ENCODE data around the gene CHN1. TPM values are rescaled to one million over a fixed set of nuclear protein-coding genes. Genes with fewer than 3 reads are reported as not detected.
A peak's percentile ranks its signal among the peaks of the same experiment; 100 is the strongest.

CHN1 gene
- total RNA-seq, 2 experiments from 2014 or later, result 0.68 to 1.5 TPM

GRCh38 chr2:174984561-174984960 is 20.6 kb downstream of the CHN1 start:
- H3K36me3 Mint-ChIP-seq (ENCODE audit: low read depth), result no peaks in the 10 kb centered on the region
- H3K27ac Mint-ChIP-seq, result no peak overlapping the region
- POLR2A ChIA-PET, result no interaction called here
- CTCF ChIA-PET, result interaction anchor here (0.7 to 3.7 kb wide), 6 partner anchors 234 to 288 kb away, joined by 3 to 24 read pairs (median 8); no protein-coding TSS in a partner anchor
- H3K27me3 Mint-ChIP-seq, result peaks cover 3% of the 10 kb centered on the region
- H3K4me1 Mint-ChIP-seq, result no peaks in the 10 kb centered on the region
- DNase-seq, result no peak
- no peaks in the 10 kb centered on the region for H3K9me3 Mint-ChIP-seq
- no peak overlapping the region for H3K4me3 Mint-ChIP-seq

- CTCF ChIA-PET, result interaction anchor here (0.9 to 1.0 kb wide), 2 partner anchors 20 to 282 kb away, joined by 3 to 4 read pairs; no protein-coding TSS in a partner anchor
- DNase-seq, result no peak
- H3K4me1 Mint-ChIP-seq, result no peaks in the 10 kb centered on the region
- no peaks in the 10 kb centered on the region for H3K36me3 Mint-ChIP-seq (ENCODE audit: low read depth)
- no peak overlapping the region for H3K4me3 Mint-ChIP-seq
- H3K9me3 Mint-ChIP-seq, result no peaks in the 10 kb centered on the region
- H3K27me3 Mint-ChIP-seq, result peaks cover 13% of the 10 kb centered on the region
- POLR2A ChIA-PET, result no interaction called here
- no peak overlapping the region for H3K27ac Mint-ChIP-seq
Measured at GRCh38 chr2:174981331-174981730, 23.9 kb downstream of the CHN1 start.

GRCh38 chr2:174979996-174980395 is 25.2 kb downstream of the CHN1 start:
- no peak overlapping the region for H3K4me3 Mint-ChIP-seq
- CTCF ChIA-PET, result no interaction called here
- H3K36me3 Mint-ChIP-seq (ENCODE audit: low read depth), result no peaks in the 10 kb centered on the region
- no peak overlapping the region for H3K27ac Mint-ChIP-seq
- H3K9me3 Mint-ChIP-seq, result no peaks in the 10 kb centered on the region
- no peaks in the 10 kb centered on the region for H3K4me1 Mint-ChIP-seq
- POLR2A ChIA-PET, result no interaction called here
- DNase-seq, result no peak
- H3K27me3 Mint-ChIP-seq, result peaks cover 12% of the 10 kb centered on the region

- ChIA-PET POLR2A (no interaction called here), CTCF (no interaction called here)
- no peak for DNase-seq
- Mint-ChIP-seq H3K27ac (no peak overlapping the region), H3K36me3 (ENCODE audit: low read depth) (no peaks in the 10 kb centered on the region), H3K9me3 (no peaks in the 10 kb centered on the region), H3K4me3 (no peak overlapping the region), H3K4me1 (no peaks in the 10 kb centered on the region), H3K27me3 (peaks cover 11% of the 10 kb centered on the region)
Measured at GRCh38 chr2:174977364-174977763, 27.8 kb downstream of the CHN1 start.

- Mint-ChIP-seq H3K27ac (no peak overlapping the region), H3K4me1 (no peaks in the 10 kb centered on the region), H3K36me3 (ENCODE audit: low read depth) (no peaks in the 10 kb centered on the region), H3K9me3 (no peaks in the 10 kb centered on the region), H3K27me3 (peaks cover 13% of the 10 kb centered on the region), H3K4me3 (no peak overlapping the region)
- no peak for DNase-seq
- ChIA-PET CTCF (interaction anchor here (0.9 kb wide), 1 partner anchor 15 kb away, joined by 3 read pairs; no protein-coding TSS in a partner anchor), POLR2A (no interaction called here)
Measured at GRCh38 chr2:174974131-174974530, 31.1 kb downstream of the CHN1 start.

GRCh38 chr2:174972924-174973323 is 32.3 kb downstream of the CHN1 start:
- ChIA-PET POLR2A (no interaction called here), CTCF (no interaction called here)
- H3K4me3 Mint-ChIP-seq, result no peak overlapping the region
- H3K4me1 Mint-ChIP-seq, result no peaks in the 10 kb centered on the region
- no peak for DNase-seq
- H3K27ac Mint-ChIP-seq, result no peak overlapping the region
- peaks cover 7% of the 10 kb centered on the region for H3K27me3 Mint-ChIP-seq
- no peaks in the 10 kb centered on the region for H3K36me3 Mint-ChIP-seq (ENCODE audit: low read depth)
- H3K9me3 Mint-ChIP-seq, result no peaks in the 10 kb centered on the region

- Mint-ChIP-seq H3K36me3 (ENCODE audit: low read depth) (no peaks in the 10 kb centered on the region), H3K27ac (no peak overlapping the region), H3K27me3 (peaks cover 7% of the 10 kb centered on the region), H3K4me1 (no peaks in the 10 kb centered on the region), H3K4me3 (no peak overlapping the region), H3K9me3 (no peaks in the 10 kb centered on the region)
- DNase-seq, result no peak
- ChIA-PET POLR2A (interaction anchor here (0.5 kb wide), 1 partner anchor 134 kb away, joined by 3 read pairs; no protein-coding TSS in a partner anchor), CTCF (no interaction called here)
Measured at GRCh38 chr2:174971868-174972781, 33.1 kb downstream of the CHN1 start.

- DNase-seq, result no peak
- Mint-ChIP-seq H3K27ac (no peak overlapping the region), H3K36me3 (ENCODE audit: low read depth) (no peaks in the 10 kb centered on the region), H3K4me1 (peaks cover 15% of the 10 kb centered on the region), H3K9me3 (no peaks in the 10 kb centered on the region), H3K27me3 (peaks cover 4% of the 10 kb centered on the region), H3K4me3 (no peak overlapping the region)
- CTCF ChIA-PET, result no interaction called here
- POLR2A ChIA-PET, result no interaction called here
Measured at GRCh38 chr2:174970092-174970491, 35.1 kb downstream of the CHN1 start.

- Mint-ChIP-seq H3K27ac (no peak overlapping the region), H3K36me3 (ENCODE audit: low read depth) (no peaks in the 10 kb centered on the region), H3K27me3 (peaks cover 4% of the 10 kb centered on the region), H3K9me3 (no peaks in the 10 kb centered on the region), H3K4me3 (no peak overlapping the region), H3K4me1 (peaks cover 15% of the 10 kb centered on the region)
- DNase-seq, result no peak
- ChIA-PET CTCF (no interaction called here), POLR2A (no interaction called here)
Measured at GRCh38 chr2:174969091-174969734, 36.0 kb downstream of the CHN1 start.

GRCh38 chr2:174967691-174968260 is 37.4 kb downstream of the CHN1 start:
- peaks cover 4% of the 10 kb centered on the region for H3K27me3 Mint-ChIP-seq
- peaks cover 15% of the 10 kb centered on the region for H3K4me1 Mint-ChIP-seq
- no peaks in the 10 kb centered on the region for H3K9me3 Mint-ChIP-seq
- H3K36me3 Mint-ChIP-seq (ENCODE audit: low read depth), result no peaks in the 10 kb centered on the region
- no peak for DNase-seq
- ChIA-PET POLR2A (no interaction called here), CTCF (no interaction called here)
- H3K4me3 Mint-ChIP-seq, result no peak overlapping the region
- no peak overlapping the region for H3K27ac Mint-ChIP-seq

GRCh38 chr2:174967086-174967485 is 38.1 kb downstream of the CHN1 start:
- Mint-ChIP-seq H3K27ac (no peak overlapping the region), H3K4me1 (peaks cover 15% of the 10 kb centered on the region), H3K4me3 (no peak overlapping the region), H3K9me3 (no peaks in the 10 kb centered on the region), H3K36me3 (ENCODE audit: low read depth) (no peaks in the 10 kb centered on the region), H3K27me3 (peaks cover 4% of the 10 kb centered on the region)
- ChIA-PET POLR2A (no interaction called here), CTCF (no interaction called here)
- DNase-seq, result no peak

- CTCF ChIA-PET, result interaction anchor here (1.0 kb wide), 1 partner anchor 217 kb away, joined by 3 read pairs; no protein-coding TSS in a partner anchor
- peaks cover 15% of the 10 kb centered on the region for H3K4me1 Mint-ChIP-seq
- H3K4me3 Mint-ChIP-seq, result no peak overlapping the region
- DNase-seq, result no peak
- POLR2A ChIA-PET, result no interaction called here
- H3K9me3 Mint-ChIP-seq, result no peaks in the 10 kb centered on the region
- H3K27me3 Mint-ChIP-seq, result peaks cover 4% of the 10 kb centered on the region
- H3K27ac Mint-ChIP-seq, result peak overlapping the region; percentile 11
- H3K36me3 Mint-ChIP-seq (ENCODE audit: low read depth), result no peaks in the 10 kb centered on the region
Measured at GRCh38 chr2:174965992-174966744, 39.0 kb downstream of the CHN1 start.

GRCh38 chr2:174965551-174965950 is 39.6 kb downstream of the CHN1 start:
- H3K27ac Mint-ChIP-seq, result no peak overlapping the region
- no peaks in the 10 kb centered on the region for H3K36me3 Mint-ChIP-seq (ENCODE audit: low read depth)
- H3K4me1 Mint-ChIP-seq, result peaks cover 17% of the 10 kb centered on the region
- peaks cover 4% of the 10 kb centered on the region for H3K27me3 Mint-ChIP-seq
- CTCF ChIA-PET, result interaction anchor here (1.0 kb wide), 1 partner anchor 216 kb away, joined by 3 read pairs; no protein-coding TSS in a partner anchor
- no peaks in the 10 kb centered on the region for H3K9me3 Mint-ChIP-seq
- H3K4me3 Mint-ChIP-seq, result no peak overlapping the region
- POLR2A ChIA-PET, result no interaction called here
- DNase-seq, result no peak

All from activated CD4-positive, alpha-beta memory T cell treated with anti-CD3 and anti-CD28 coated beads, Interleukin-2, amount 10 ng/mL, durations not matched to agents 7 days and 5 days (primary cell).